GM12874 (cell line): Measurements from ENCODE around the gene TNFAIP2.

ENCODE experiments used
- TF ChIP-seq, protein P1 (sequence below): IDR thresholded peaks from 2 replicates; pipeline ENCODE4 v1.5.1; 2011; ENCODE audit warnings: low read depth, mild to moderate bottlenecking, control low read depth, low read length, moderate library complexity; ENCODE audit not compliant: insufficient read depth

The TNFAIP2 gene

DNA sequence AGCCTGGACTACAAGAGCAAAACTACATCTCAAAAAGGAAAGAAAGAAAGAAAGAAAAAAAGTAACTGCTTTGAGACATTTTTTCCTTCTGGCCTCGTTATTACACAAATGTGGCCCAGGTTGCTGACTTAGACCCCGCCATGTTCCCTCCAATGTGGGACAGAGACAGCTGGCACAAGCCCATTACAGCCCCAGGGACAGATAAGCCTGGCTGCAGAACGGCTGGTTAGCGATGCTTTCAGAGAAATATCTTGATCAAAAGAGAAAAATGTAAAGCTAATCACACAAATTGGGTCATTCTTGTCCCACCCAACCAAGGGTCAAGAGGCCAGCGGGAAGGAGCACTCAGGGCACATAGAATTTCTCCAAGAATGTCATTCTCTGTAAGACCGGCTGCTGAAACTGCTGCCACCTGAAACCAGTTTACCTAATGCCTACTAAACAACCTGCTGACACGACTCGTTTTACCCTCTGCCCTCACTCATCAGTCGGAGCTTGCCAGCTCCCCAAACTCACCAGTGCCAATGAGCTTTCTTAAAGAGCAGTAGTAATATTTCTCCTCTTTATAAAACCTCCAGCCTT, 63.1 kb downstream of the TNFAIP2 start:
- TF ChIP-seq, protein P1, sequence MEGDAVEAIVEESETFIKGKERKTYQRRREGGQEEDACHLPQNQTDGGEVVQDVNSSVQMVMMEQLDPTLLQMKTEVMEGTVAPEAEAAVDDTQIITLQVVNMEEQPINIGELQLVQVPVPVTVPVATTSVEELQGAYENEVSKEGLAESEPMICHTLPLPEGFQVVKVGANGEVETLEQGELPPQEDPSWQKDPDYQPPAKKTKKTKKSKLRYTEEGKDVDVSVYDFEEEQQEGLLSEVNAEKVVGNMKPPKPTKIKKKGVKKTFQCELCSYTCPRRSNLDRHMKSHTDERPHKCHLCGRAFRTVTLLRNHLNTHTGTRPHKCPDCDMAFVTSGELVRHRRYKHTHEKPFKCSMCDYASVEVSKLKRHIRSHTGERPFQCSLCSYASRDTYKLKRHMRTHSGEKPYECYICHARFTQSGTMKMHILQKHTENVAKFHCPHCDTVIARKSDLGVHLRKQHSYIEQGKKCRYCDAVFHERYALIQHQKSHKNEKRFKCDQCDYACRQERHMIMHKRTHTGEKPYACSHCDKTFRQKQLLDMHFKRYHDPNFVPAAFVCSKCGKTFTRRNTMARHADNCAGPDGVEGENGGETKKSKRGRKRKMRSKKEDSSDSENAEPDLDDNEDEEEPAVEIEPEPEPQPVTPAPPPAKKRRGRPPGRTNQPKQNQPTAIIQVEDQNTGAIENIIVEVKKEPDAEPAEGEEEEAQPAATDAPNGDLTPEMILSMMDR = no peak
